T47D (cell line): Measurements from ENCODE around the gene CHD2.
"Not testable (repeated sequence)": the region's sequence is repeated elsewhere in the genome, so short reads cannot be mapped to it uniquely, and the experiment has no call there.

ENCODE experiments used
- DNase-seq, 2 experiments: peaks; one replicate each; pipeline versions ENCODE4 v3.0.0 to v3.0.0-alpha.2; 2011 to 2012; ENCODE audit warnings: low read depth in 1 of 2, low spot score in 1 of 2
- JUND ChIP-seq: IDR thresholded peaks from 2 replicates; pipeline ENCODE4 v1.6.1; 2012; ENCODE audit warnings: low read depth
- in situ Hi-C: cut with HindIII; loops from 2 replicates; pipeline ENCODE4 v1.10.0; 2016; ENCODE audit warnings: low sequenced_read_pairs, low pct_unique_long_range_greater_than_20kb

CHD2 gene

GRCh38 chr15:93035953-93036810, 136.1 kb downstream of the CHD2 start:
- DNase-seq, result peak; percentile 50 to 80
- TF ChIP-seq JUND, result no peak
- in situ Hi-C loops, result no loop called here

- in situ Hi-C loops, result no loop called here
- no peak for TF ChIP-seq JUND
- peak in 1 of 2 experiments; percentile 61 for DNase-seq
Observed at GRCh38 chr15:93036951-93037819, 137.1 kb downstream of the CHD2 start.

- no peak for DNase-seq
- in situ Hi-C loops, result no loop called here
- TF ChIP-seq JUND, result no peak
Observed at GRCh38 chr15:93037820-93038705, 137.9 kb downstream of the CHD2 start.

GRCh38 chr15:93039562-93040287, 139.6 kb downstream of the CHD2 start:
- in situ Hi-C loops, DNase-seq: not testable (repeated sequence)

- in situ Hi-C loops, result no loop called here
- no peak for TF ChIP-seq JUND
Observed at GRCh38 chr15:93040288-93041158, 140.4 kb downstream of the CHD2 start.

GRCh38 chr15:93041159-93041547, 141.0 kb downstream of the CHD2 start:
- TF ChIP-seq JUND, result no peak
- in situ Hi-C loops, result no loop called here
- no peak for DNase-seq

More at GRCh38 chr15:93040288-93041158, 140.4 kb downstream of the CHD2 start:
- DNase-seq, result peak in 1 of 2 experiments; percentile 54

GRCh38 chr15:93042211-93042610, 142.1 kb downstream of the CHD2 start:
- DNase-seq, result no peak
- TF ChIP-seq JUND, result no peak
- in situ Hi-C loops, result no loop called here

- DNase-seq, result no peak
- TF ChIP-seq JUND, result no peak
- in situ Hi-C loops, result no loop called here
Observed at GRCh38 chr15:93042691-93043378, 142.7 kb downstream of the CHD2 start.

GRCh38 chr15:93043621-93044300, 143.6 kb downstream of the CHD2 start:
- in situ Hi-C loops, result no loop called here
- no peak for DNase-seq
- TF ChIP-seq JUND, result no peak
